Measurements from ENCODE around the gene YIPF5. TPM values are rescaled to one million over a fixed set of nuclear protein-coding genes. Genes with fewer than 3 reads are reported as not detected.
A peak's percentile ranks its signal among the peaks of the same experiment; 100 is the strongest.

Gene YIPF5
- 31.0 TPM for total RNA-seq

DNA sequence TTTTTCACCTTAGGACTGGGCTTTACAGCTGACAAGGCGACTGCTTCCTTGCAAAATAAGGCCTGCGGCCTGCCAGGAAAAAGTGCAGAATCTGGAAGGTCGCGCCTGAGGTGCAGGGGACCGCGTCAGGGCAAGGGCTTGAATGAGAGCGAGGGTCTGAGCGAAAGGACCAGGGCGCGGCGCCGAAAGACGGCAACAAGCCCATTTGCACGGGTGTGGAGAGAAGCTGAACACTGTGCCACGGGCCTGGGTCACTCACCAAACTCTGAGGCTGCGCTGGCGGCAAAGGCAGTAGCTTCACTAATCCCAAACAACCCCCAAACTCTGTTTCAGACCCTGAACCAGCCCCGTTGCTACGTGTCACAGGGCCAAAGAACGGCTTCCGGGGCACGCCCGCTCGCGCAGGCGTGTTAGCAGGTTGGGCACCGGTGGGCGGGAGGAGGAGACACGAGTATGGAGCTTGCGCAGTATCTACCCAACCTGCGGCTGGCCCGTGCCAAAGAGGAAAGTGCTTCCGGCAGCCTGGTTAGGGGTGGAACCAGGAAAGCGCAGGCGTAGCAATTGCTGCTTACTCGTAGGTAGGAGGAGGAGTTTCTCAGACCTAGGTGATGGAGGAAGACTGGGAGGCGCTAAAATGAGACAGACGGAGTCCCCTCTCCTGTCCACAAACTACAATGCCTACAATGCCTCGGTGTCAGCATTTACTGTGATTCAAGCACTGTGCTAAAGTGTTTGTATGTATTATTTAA, at the start of gene YIPF5, which contains the start of gene KCTD16:
TSS of gene YIPF5 (minus strand) at position 384 of the 749 bp plus-strand sequence. CDS start 704 bp downstream, outside the sequence.
TSS of gene KCTD16 (plus strand) at position 598 of the 749 bp plus-strand sequence.
- Histone ChIP-seq H3K4me1 (peaks cover 0 to 5% of the 10 kb centered on the region in 2 donors), H3K4me3 (peak within 1 kb of the TSS; percentile 89 to 97), H3K27ac (peak within 1 kb of the TSS; percentile 68 to 79), H3K36me3 (peaks cover 6 to 9% of the 10 kb centered on the region in 2 donors), H3K9me3 (no peaks in the 10 kb centered on the region), H3K27me3 (no peaks in the 10 kb centered on the region)
- intact Hi-C loops (cut with DNase I): no loop called here
- TF ChIP-seq, protein P1, sequence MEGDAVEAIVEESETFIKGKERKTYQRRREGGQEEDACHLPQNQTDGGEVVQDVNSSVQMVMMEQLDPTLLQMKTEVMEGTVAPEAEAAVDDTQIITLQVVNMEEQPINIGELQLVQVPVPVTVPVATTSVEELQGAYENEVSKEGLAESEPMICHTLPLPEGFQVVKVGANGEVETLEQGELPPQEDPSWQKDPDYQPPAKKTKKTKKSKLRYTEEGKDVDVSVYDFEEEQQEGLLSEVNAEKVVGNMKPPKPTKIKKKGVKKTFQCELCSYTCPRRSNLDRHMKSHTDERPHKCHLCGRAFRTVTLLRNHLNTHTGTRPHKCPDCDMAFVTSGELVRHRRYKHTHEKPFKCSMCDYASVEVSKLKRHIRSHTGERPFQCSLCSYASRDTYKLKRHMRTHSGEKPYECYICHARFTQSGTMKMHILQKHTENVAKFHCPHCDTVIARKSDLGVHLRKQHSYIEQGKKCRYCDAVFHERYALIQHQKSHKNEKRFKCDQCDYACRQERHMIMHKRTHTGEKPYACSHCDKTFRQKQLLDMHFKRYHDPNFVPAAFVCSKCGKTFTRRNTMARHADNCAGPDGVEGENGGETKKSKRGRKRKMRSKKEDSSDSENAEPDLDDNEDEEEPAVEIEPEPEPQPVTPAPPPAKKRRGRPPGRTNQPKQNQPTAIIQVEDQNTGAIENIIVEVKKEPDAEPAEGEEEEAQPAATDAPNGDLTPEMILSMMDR (IDR thresholded peaks at IDR 0.05): no peak
- DNase-seq (ENCODE audit: low spot score in 2 of 2): peak; percentile 81 to 97

DNA sequence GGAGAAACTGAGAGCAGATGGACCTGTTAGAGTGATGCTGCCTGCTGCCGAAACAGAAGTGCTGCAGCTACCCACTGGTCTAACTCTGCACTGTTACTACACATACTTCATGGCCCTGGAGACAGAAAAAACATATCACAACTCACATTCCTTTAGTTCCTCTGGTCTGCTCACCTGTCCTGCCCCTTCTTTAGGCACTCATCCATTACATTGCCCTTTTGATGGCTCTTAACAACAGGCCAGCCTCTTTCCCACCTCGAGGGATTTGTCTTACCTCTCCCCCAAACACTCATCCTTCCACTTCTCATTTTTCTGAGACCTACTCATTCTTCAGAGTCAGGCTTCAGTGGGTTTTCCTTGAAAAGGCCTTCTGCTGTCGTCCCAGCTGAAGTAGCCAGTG, 49.4 kb upstream of the YIPF5 start:
- Histone ChIP-seq H3K27ac (no peak overlapping the region), H3K36me3 (no peaks in the 10 kb centered on the region), H3K4me1 (no peaks in the 10 kb centered on the region), H3K4me3 (no peak overlapping the region), H3K27me3 (no peaks in the 10 kb centered on the region), H3K9me3 (no peaks in the 10 kb centered on the region)
- no peak for DNase-seq (ENCODE audit: low spot score in 2 of 2)
- TF ChIP-seq, protein P1 (IDR thresholded peaks at IDR 0.05): no peak
- intact Hi-C loops (cut with DNase I): no loop called here

DNA sequence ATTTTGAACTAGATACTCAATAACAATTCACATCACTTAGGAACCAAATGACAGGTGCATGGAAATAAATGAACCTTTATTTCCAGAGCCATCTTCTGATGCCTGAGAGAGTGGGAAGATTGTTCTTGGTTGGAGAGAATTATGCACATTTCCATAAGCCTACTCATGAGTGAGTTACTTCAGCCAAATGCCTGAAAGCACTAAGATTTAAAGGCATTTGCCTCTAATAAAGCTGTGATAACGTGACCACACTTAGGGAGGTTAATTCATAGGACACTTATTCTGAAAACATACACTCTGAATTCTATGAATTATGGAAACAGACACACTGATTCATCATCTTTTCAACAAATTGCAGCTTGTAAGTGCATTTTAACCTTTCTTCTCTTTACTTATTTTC, 40.2 kb upstream of the YIPF5 start:
- DNase-seq (ENCODE audit: low spot score in 2 of 2): no peak
- Histone ChIP-seq H3K4me1 (no peaks in the 10 kb centered on the region), H3K27me3 (no peaks in the 10 kb centered on the region), H3K4me3 (no peak overlapping the region), H3K9me3 (no peaks in the 10 kb centered on the region), H3K27ac (no peak overlapping the region), H3K36me3 (no peaks in the 10 kb centered on the region)
- intact Hi-C loops (cut with DNase I): no loop called here
- TF ChIP-seq, protein P1 (IDR thresholded peaks at IDR 0.05): no peak

DNA sequence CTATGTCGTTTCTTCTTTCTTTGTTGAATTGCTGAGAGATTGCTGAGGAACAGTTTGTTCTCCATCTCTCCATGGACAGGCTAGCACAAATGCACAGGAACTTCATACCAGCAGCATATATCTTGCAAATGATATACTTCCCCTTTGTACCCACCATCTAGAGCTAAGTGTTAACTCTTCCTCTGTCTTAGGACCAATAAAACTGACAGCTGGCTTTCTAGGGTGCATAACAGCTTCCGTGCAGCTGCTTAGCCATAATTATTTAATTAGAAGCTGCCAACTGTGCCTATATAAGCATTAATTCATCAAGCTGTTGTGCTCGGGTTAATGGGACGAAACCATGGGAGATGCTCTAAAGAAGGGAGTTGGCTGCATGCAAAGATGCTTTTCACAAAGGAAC, 38.9 kb upstream of the YIPF5 start:
- TF ChIP-seq, protein P1 (IDR thresholded peaks at IDR 0.05): no peak
- Histone ChIP-seq H3K9me3 (no peaks in the 10 kb centered on the region), H3K27me3 (no peaks in the 10 kb centered on the region), H3K4me1 (peaks cover 0 to 4% of the 10 kb centered on the region in 2 donors), H3K4me3 (no peak overlapping the region), H3K27ac (no peak overlapping the region), H3K36me3 (no peaks in the 10 kb centered on the region)
- intact Hi-C loops (cut with DNase I): loop anchor here (5.0 to 10.0 kb wide), 2 partner anchors 1623 to 1835 kb away; no protein-coding TSS in a partner anchor
- DNase-seq (ENCODE audit: low spot score in 2 of 2): no peak

DNA sequence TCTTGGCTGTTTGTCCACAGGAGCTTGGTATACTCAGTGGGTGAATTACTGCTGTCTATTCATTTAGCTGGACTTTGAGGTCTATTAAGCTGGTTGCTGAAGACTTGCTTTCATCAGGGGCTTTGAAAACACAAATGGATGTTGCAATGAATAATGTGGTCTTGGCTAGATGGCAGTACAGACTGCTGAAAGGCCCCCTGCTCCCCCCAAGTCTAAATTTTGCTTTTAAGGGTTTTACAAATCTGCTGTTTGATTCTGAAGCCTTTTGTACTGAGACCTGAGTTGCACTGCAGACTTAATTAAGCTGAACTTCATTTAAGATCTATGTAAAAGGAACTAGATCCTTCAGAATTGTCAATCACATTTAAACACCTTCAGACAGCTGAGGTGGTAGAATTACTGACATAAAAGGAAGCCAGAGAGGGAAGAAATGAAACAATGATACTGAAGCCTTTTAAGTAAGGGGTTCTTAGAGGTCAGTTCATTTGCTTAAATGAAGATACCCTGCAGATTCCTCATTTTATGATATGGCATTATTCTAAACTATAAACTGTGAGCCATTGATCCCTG, 37.5 kb upstream of the YIPF5 start:
- intact Hi-C loops (cut with DNase I): loop anchor here (5.0 to 10.0 kb wide), 2 partner anchors 1624 to 1837 kb away; no protein-coding TSS in a partner anchor
- DNase-seq (ENCODE audit: low spot score in 2 of 2): no peak
- H3K36me3 ChIP-seq: no peaks in the 10 kb centered on the region
- TF ChIP-seq, protein P1 (IDR thresholded peaks at IDR 0.05): no peak
- H3K9me3 ChIP-seq: no peaks in the 10 kb centered on the region
- no peaks in the 10 kb centered on the region for H3K27me3 ChIP-seq
- no peak overlapping the region for H3K4me3 ChIP-seq
- H3K4me1 ChIP-seq: peaks cover 0 to 4% of the 10 kb centered on the region in 2 donors
- no peak overlapping the region for H3K27ac ChIP-seq

Measured in ascending aorta (tissue), 2 donors.